Neural cell (in vitro differentiated cells): ENCODE measurements around the gene IFFO2. TPM values are rescaled to one million over a fixed set of nuclear protein-coding genes. Genes with fewer than 3 reads are reported as not detected.

Source experiments
- H2AFZ ChIP-seq: fragments of 200-600, 300-800 bp; sonication (generic), shearing (Covaris generic); 2 replicates; pipeline ENCODE4 v1.6.0; 2014; ENCODE audit warnings: low read depth, mild to moderate bottlenecking, antibody characterized with exemption, low read length, moderate library complexity
- H3F3A ChIP-seq: fragments of 200-600 bp; shearing (Covaris generic); 2 replicates; pipeline ENCODE4 v1.6.1; 2016; ENCODE audit warnings: mild to moderate bottlenecking, moderate library complexity, mixed read lengths, antibody characterized with exemption, low read length; ENCODE audit not compliant: insufficient read depth, poor library complexity, severe bottlenecking
- H3K27ac ChIP-seq: fragments of 200-600, 300-800 bp; sonication (generic), shearing (Covaris generic); 2 replicates; pipeline ENCODE4 v1.5.1; 2014; ENCODE audit warnings: mild to moderate bottlenecking, low read length, moderate library complexity
- H3K27me3 ChIP-seq: fragments of 300-800, 200-600 bp; sonication (generic), shearing (Covaris generic); 2 replicates; pipeline ENCODE4 v1.6.0; 2014; ENCODE audit warnings: mild to moderate bottlenecking, low read depth, low read length, moderate library complexity; ENCODE audit not compliant: insufficient read depth
- H3K36me3 ChIP-seq: fragments of 300-800, 200-600 bp; sonication (generic), shearing (Covaris generic); 2 replicates; pipeline ENCODE4 v1.5.1; 2014; ENCODE audit warnings: mild to moderate bottlenecking, antibody characterized with exemption, low read length, moderate library complexity; ENCODE audit not compliant: insufficient read depth
- H3K4me2 ChIP-seq: fragments of 300-800, 200-600 bp; sonication (generic), shearing (Covaris generic); 2 replicates; pipeline ENCODE4 v1.6.0; 2014; ENCODE audit warnings: mild to moderate bottlenecking, low read length
- H3K4me3 ChIP-seq: fragments of 300-800, 200-600 bp; sonication (generic), shearing (Covaris generic); 2 replicates; pipeline ENCODE4 v1.5.1; 2014; ENCODE audit warnings: mild to moderate bottlenecking, low read length, moderate library complexity
- H3K79me2 ChIP-seq: fragments of 200-600 bp; shearing (Covaris generic); replicated peaks from 2 replicates; pipeline ENCODE4 v1.6.0; 2014; ENCODE audit warnings: mild to moderate bottlenecking, low read length, moderate library complexity; ENCODE audit not compliant: insufficient read depth
- H3K9ac ChIP-seq: fragments of 300-800, 200-600 bp; sonication (generic), shearing (Covaris generic); 2 replicates; pipeline ENCODE4 v1.6.1; 2016; ENCODE audit warnings: mild to moderate bottlenecking, low read length, mixed read lengths
- H3K9me2 ChIP-seq: fragments of 200-600 bp; shearing (Covaris generic); 2 replicates; pipeline ENCODE4 v1.6.1; 2016; ENCODE audit warnings: mild to moderate bottlenecking, low read length, mixed read lengths; ENCODE audit not compliant: insufficient read depth
- H3K9me3 ChIP-seq: fragments of 200-600, 300-800 bp; sonication (generic), shearing (Covaris generic); 2 replicates; pipeline ENCODE4 v1.6.1; 2016; ENCODE audit warnings: mild to moderate bottlenecking, mixed run types, low read length, moderate library complexity, mixed read lengths
- H4K20me1 ChIP-seq: fragments of 200-600 bp; shearing (Covaris generic); 2 replicates; pipeline ENCODE4 v1.6.1; 2016; ENCODE audit warnings: mild to moderate bottlenecking, mixed run types; ENCODE audit not compliant: insufficient read depth
- CTCF ChIP-seq: fragments of 450-650 bp; IDR thresholded peaks from 2 replicates; pipeline ENCODE4 v1.5.1; 2014; ENCODE audit warnings: antibody characterized with exemption, mild to moderate bottlenecking, moderate library complexity; ENCODE audit not compliant: poor library complexity, severe bottlenecking
- EP300 ChIP-seq: fragments of 450-650 bp; conservative IDR thresholded peaks from 2 replicates; pipeline ENCODE4 v1.6.1; 2014; ENCODE audit warnings: antibody characterized with exemption, mild to moderate bottlenecking, moderate library complexity; ENCODE audit not compliant: poor library complexity, severe bottlenecking
- EZH2 ChIP-seq: fragments of 200-600, 300-800 bp; shearing (Covaris generic), sonication (generic); IDR thresholded peaks from 2 replicates; pipeline ENCODE4 v1.6.1; 2014; ENCODE audit warnings: antibody characterized with exemption, low read length, borderline replicate concordance, mild to moderate bottlenecking; ENCODE audit not compliant: insufficient read depth, poor library complexity, severe bottlenecking
- MXI1 ChIP-seq: fragments of 450-650 bp; conservative IDR thresholded peaks from 2 replicates; pipeline ENCODE4 v1.6.1; 2014; ENCODE audit warnings: antibody characterized with exemption, mild to moderate bottlenecking; ENCODE audit not compliant: poor library complexity, severe bottlenecking
- POLR2AphosphoS5 ChIP-seq: IDR thresholded peaks from 2 replicates; pipeline ENCODE4 v1.6.1; 2012
- RAD21 ChIP-seq: fragments of 450-650 bp; conservative IDR thresholded peaks from 2 replicates; pipeline ENCODE4 v1.6.1; 2014; ENCODE audit warnings: antibody characterized with exemption, mild to moderate bottlenecking, moderate library complexity
- REST ChIP-seq: IDR thresholded peaks from 2 replicates; pipeline ENCODE4 v1.6.1; 2012; ENCODE audit warnings: borderline replicate concordance
- SMC3 ChIP-seq: fragments of 450-650 bp; conservative IDR thresholded peaks from 2 replicates; pipeline ENCODE4 v1.6.1; 2014; ENCODE audit warnings: antibody characterized with exemption, mild to moderate bottlenecking, moderate library complexity; ENCODE audit not compliant: poor library complexity
- TAF1 ChIP-seq: IDR thresholded peaks from 2 replicates; pipeline ENCODE4 v1.6.1; 2012; ENCODE audit warnings: low read depth
- polyA plus RNA-seq: library from polyadenylated mRNA; depleted of rRNA; stranded (reverse); fragments of >200 nt; gene quantifications from 2 replicates; pipeline ENCODE4 v1.2.3, GENCODE V29; 2014

IFFO2 gene
- polyA plus RNA-seq, 1 donor from 2014 or later: 2.6 TPM

GRCh38 chr1:18871401-18872070 is 84.9 kb downstream of the IFFO2 start:
- no peak overlapping the region for H3K27ac ChIP-seq
- no peaks in the 10 kb centered on the region for H3F3A ChIP-seq
- H2AFZ ChIP-seq: no peak overlapping the region
- no peaks in the 10 kb centered on the region for H3K9me2 ChIP-seq
- H3K36me3 ChIP-seq: no peaks in the 10 kb centered on the region
- TF ChIP-seq REST (no peak), TAF1 (no peak), EZH2 (no peak), EP300 (no peak), SMC3 (no peak), POLR2AphosphoS5 (no peak), RAD21 (no peak), MXI1 (no peak), CTCF (no peak)
- H3K4me2 ChIP-seq: no peak overlapping the region
- H4K20me1 ChIP-seq: no peaks in the 10 kb centered on the region
- H3K4me3 ChIP-seq: no peak overlapping the region
- no peaks in the 10 kb centered on the region for H3K27me3 ChIP-seq
- no peaks in the 10 kb centered on the region for H3K9me3 ChIP-seq
- H3K79me2 ChIP-seq: no peaks in the 10 kb centered on the region
- H3K9ac ChIP-seq: no peak overlapping the region

GRCh38 chr1:18870957-18871356 is 85.5 kb downstream of the IFFO2 start:
- no peaks in the 10 kb centered on the region for H4K20me1 ChIP-seq
- H3K27me3 ChIP-seq: no peaks in the 10 kb centered on the region

More at GRCh38 chr1:18870957-18871356, 85.5 kb downstream of the IFFO2 start:
- no peak overlapping the region for H2AFZ ChIP-seq
- no peaks in the 10 kb centered on the region for H3F3A ChIP-seq
- H3K9me3 ChIP-seq: no peaks in the 10 kb centered on the region
- H3K27ac ChIP-seq: no peak overlapping the region
- no peak overlapping the region for H3K4me3 ChIP-seq
- no peaks in the 10 kb centered on the region for H3K79me2 ChIP-seq
- H3K36me3 ChIP-seq: no peaks in the 10 kb centered on the region
- no peaks in the 10 kb centered on the region for H3K9me2 ChIP-seq
- TF ChIP-seq EZH2: no peak
- TF ChIP-seq REST: no peak
- no peak for TF ChIP-seq MXI1
- TF ChIP-seq RAD21: no peak
- no peak for TF ChIP-seq TAF1
- TF ChIP-seq SMC3: no peak
- no peak for TF ChIP-seq EP300
- no peak for TF ChIP-seq CTCF
- no peak for TF ChIP-seq POLR2AphosphoS5
- no peak overlapping the region for H3K4me2 ChIP-seq
- no peak overlapping the region for H3K9ac ChIP-seq
